Ecto neural progenitor cell (in vitro differentiated cells): ENCODE results near the gene RPS16.
"Not testable (repeated sequence)": the region's sequence is repeated elsewhere in the genome, so short reads cannot be mapped to it uniquely, and the experiment has no call there.

ENCODE experiments used
- DNase-seq: peaks from one replicate; pipeline ENCODE4 v3.0.0-alpha.2; 2018; ENCODE audit warnings: low spot score

The RPS16 gene

GRCh38 chr19:39435499-39436349 lies at the start of gene RPS16:
RPS16 (minus strand) TSS chr19:39435949; CDS start chr19:39435895, 54 bp downstream.
- peak; percentile 99 for DNase-seq

DNA sequence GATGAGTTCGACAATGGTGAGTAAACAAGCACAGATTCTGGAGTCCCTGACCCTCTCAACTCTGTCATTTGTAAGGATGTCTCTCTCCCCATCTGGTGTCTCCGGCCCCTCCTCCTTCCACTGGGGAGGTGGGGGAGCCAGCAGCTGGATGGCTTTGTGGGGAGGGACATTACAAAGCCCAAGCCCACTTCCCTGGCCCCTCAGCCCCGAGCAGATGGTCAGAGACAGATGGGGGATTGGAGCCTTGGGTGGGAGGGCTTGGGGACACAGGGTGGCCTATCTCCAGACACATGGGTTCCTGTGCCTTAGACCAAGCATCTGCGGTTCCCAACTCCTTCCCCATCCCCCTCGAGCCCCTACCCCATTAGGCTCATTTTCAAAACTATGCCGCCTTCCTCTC lies 47.4 kb upstream of the RPS16 start:
- DNase-seq: no peak

DNA sequence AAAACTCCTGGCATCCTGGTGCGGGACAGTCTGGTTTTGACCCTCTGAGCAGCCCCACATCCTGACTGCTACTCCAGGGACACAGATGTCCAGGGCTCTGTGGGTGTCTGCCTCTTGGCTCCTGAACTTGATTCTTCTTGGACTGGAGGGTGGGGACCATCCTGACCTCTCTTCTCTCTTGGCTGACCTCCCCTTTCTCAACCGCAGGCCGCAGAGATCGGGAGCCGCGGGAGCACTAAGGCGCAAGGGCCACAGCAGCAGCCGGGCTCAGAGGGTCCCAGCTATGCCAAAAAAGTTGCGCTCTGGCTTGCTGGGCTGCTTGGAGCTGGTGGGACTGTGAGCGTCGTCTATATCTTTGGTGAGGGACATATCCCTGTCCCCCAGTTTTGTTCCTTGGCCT lies 45.9 kb upstream of the RPS16 start:
- no peak for DNase-seq

DNA sequence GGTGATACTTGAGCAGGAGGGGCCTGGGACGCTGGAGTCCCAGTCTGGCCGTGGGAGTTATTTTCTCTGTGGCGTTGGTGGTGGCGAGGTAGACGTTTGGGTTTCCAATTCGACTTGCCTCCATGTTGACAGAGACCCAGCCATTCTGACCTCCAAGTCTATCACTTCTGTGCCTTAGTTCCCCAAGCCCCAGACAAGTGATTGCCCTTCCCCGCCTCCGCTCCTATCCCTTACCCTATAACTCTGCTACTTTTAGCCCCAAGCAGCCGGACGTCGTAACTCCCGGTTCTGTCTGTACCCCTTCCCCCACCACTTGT lies 45.4 kb upstream of the RPS16 start:
- no peak for DNase-seq

- DNase-seq: peak; percentile 99
Measured at GRCh38 chr19:39480337-39481228, 44.8 kb upstream of the RPS16 start, which contains the start of gene TIMM50. TIMM50 (plus strand) TSS chr19:39480838; CDS start chr19:39480854, 16 bp downstream.

- no peak for DNase-seq
Measured at GRCh38 chr19:39479916-39480315, 44.2 kb upstream of the RPS16 start.

GRCh38 chr19:39479319-39479801 lies 43.6 kb upstream of the RPS16 start:
- DNase-seq: not testable (repeated sequence)

GRCh38 chr19:39475748-39476147 lies 40.0 kb upstream of the RPS16 start:
- no peak for DNase-seq

- DNase-seq: peak; percentile 87
Measured at GRCh38 chr19:39474139-39474620, 38.4 kb upstream of the RPS16 start.

DNA sequence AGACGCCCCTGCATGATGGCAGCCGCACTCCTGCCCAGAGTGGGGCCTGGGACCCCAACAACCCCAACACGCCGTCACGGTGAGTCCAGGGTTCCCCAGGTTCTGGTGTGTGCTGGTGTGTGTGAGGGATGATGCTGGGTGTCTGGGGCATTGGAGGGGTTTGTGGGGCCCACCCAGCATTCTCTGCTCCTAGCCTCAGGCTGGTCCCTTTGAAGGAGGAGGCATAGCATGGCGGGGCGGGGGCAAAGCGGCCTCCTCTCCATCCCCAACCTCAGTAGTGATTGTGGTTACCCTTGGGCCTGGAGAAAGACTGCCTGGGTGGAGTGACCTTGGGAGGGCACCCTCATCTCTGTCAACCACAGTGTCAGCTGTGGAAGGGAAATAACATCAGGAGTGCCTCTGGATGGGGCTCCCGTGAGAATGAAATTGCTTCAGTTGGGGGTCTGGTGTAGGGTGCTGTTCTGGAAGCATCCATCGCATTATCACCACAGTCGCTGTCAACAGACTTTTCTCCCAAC lies 37.8 kb upstream of the RPS16 start:
- DNase-seq: no peak

- DNase-seq: no peak
Measured at GRCh38 chr19:39472746-39473442, 37.1 kb upstream of the RPS16 start.

DNA sequence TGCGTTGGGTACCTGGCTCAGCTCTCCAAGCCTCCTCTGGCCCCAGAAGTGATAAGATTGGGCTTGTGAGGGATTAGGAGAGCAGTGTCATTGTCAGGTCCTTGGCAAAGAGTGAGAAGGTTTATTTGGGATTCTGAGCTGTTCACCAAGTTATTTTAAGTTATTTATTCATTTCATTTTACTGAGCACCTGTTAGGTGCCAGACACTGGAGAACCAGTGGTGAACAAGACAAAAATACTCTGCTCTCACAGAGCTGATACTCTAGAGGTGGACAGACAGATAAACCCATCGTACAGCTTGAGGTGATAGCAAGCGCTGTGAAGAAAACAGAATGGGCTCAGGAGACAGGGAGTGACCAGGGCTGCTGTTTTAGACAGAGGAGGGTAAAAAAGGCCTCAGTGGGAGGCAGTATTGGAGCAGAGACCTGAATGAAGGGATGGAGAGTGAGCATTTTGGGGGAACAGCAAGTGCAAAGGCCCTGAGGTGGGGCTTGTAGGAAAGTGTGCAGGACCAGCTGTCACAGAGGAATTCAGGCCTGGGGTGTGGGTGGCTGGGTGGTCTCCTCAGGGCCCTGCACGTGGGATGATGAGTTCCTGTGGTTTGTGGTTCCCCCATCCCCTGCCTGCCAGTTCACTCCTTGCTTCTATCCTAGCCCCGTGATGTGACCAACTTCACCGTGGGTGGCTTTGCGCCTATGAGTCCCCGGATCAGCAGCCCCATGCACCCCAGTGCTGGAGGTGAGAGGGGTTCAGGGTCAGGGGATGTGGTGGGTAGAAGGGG lies 36.2 kb upstream of the RPS16 start:
- no peak for DNase-seq

GRCh38 chr19:39470724-39471339 lies 35.1 kb upstream of the RPS16 start:
- no peak for DNase-seq

GRCh38 chr19:39469567-39469966 lies 33.8 kb upstream of the RPS16 start:
- DNase-seq: no peak

DNA sequence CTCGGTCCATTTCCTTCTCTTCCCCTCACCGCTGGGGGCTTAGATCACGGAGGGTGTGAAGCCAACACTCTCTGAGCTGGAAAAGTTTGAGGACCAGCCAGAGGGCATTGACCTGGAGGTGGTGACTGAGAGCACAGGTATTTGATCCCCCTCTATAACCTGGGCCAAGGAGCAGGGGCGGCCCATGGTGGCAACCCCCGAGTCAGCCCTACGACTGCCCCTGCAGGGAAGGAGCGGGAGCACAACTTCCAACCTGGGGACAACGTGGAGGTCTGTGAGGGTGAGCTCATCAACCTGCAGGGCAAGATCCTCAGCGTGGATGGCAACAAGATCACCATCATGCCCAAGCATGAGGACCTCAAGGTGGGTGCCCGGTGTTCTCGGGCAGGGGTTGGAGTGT lies 33.3 kb upstream of the RPS16 start:
- DNase-seq: no peak

DNA sequence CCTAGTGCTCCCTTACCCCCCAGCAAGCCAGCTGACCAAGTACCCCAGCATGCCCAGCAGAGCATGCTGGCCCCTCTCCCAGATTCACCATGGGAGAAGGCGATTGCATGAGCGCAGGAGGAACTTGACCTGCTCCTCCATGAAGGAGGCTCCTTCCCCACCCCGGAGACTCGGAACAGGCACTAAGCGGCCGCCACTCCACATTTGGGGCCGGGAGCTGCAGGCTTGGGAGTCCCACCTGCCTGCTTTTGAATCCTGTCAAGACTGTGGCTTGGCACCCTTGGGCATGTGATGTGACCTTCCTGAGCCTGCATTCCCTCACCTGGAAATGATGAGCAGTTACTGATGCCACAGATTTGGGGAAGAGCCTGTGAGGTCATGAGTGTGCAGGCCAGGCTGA lies 32.2 kb upstream of the RPS16 start:
- no peak for DNase-seq

DNA sequence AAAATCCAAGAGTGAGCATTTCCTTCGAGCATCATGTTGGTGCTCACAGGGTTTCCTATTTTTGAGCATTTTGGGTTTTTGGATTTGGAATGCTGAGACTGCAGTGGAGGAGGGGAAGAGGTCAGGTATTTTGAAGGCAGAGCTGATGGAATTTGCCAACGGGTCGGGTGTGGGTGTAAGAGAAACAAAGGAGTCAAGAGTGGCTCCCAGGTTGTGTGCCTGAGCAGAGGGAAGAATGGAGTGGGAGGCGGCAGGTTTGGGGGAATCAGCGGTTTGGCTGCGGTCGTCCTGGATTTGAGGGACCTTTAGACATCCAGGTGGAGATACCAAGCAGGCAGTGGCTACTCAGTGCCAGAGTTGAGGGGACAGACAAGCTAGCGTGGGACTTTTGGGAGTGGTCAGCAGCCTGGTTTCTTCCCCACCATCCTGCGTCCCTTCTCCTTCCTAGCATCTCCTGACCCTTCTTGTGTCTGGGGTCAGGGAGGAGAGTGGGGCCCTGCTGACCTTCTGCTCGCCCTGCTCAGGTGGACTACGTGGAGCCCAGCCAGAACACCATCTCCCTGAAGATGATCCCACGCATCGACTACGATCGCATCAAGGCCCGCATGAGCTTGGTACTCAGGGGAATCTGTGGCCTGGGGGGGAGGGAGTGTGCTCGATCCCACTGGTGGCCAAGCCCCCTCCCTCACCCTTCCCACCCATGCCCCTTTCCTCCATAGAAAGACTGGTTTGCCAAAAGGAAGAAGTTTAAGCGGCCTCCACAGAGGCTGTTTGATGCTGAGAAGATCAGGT lies 30.4 kb upstream of the RPS16 start:
- no peak for DNase-seq

DNA sequence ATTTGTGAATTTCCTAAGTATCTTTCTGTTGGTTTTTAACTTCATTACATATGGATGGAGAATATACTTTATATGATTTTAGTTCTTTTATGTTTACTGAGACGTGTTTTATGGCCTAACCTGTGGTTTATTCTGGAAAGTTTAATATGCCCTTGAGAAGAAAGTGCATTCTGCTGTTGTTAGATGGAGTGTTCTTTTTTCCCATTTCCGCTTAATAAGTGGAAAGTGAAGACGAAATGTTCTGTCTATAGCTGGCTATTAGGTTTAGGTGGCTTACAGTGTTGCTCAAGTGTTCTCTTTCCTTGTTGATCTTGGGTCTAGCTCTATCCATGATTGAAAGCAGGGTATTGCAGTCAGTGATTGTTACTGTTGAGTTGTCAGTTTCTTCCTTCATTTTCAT lies 27.7 kb upstream of the RPS16 start:
- DNase-seq: no peak

DNA sequence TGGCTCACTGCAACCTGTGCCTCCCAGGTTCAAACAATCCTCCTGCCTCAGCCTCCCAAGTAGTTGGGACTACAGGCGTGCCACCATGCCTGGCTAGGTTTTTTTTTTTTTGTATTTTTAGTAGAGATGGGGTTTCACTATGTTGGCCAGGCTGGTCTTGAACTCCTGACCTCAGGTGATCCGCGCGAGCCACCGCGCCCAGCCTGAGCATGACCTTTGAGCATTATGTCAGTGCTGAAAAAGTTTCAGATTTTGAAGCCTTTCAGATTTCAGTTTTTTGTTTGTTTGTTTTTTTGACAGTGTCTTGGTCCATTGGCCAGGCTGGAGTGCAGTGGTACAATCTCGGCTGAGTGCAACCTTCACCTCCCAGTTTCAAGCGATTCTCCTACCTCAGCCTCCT lies 15.5 kb upstream of the RPS16 start:
- DNase-seq: not testable (repeated sequence)
